ENCODE results near the gene KCNIP4.

The KCNIP4 gene

GRCh38 chr4:21167711-21168110 lies 780.9 kb downstream of the KCNIP4 start:
- no peak for DNase-seq

- no peak for DNase-seq
Observed at GRCh38 chr4:21155367-21155766, 793.2 kb downstream of the KCNIP4 start.

DNA sequence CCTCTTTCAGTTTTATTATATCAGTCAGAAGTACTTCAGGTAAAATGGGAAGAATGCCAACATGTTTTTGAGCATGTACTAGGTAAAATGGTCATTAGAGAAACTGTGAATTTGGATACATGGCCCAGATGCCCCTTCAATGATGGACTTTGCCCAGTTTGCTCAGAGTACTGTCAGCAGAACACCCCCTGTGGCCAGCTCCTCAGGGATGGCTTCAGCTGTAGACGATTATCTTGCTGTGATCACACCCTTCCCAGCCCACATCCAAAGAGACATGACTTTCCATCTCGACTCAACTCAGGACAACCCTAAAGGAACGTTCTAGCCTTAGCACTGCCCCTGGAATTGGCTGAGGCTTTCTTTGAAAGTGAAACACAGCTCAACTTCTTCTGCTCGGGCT lies 809.2 kb downstream of the KCNIP4 start:
- no peak for DNase-seq

DNA sequence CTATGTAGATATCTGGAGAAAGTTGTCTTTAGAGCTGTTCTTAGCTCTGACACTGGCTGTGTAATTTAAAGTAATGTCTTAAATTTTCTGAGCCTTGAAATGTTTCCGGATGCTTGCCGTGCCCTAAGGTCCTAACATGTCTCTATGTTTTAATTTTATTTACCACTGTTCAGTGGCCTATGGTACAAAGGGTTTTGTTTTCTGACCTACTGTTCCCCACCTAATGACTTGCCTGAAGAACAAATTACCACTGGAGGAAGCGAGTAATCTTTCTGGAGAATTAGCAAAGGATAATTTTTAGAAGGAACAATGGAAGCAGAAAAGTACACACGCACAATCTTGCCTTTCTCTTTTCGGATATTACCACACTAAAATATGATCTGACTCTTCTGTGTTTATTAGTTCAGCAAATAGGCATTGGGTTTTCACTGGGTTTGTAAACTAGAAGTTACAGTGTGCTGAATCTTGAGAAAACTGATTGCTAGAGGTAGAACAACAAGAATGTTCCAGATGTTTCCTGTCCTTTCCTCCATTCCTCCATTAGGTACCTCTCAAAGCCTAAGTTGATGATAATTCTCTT lies 812.4 kb downstream of the KCNIP4 start:
- no peak for DNase-seq

GRCh38 chr4:21134994-21135393 lies 813.6 kb downstream of the KCNIP4 start:
- DNase-seq = no peak

DNA sequence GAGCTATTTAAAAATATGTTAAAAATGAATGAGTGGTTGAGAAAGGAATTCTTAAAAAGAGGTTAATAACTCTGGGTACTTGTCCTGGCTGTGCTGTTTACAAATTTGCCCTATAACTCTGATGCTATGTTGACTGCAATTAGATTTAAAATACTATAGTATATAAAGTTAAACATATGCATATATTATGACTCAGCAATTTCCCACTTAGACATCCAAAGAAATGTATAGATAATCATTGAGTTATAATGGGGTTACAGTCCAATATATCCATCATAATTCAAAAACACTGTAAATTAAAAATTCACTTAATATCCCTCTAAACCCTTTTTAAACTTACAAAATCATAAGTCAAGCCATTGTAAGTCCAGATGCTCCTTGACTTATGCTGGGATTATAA lies 818.0 kb downstream of the KCNIP4 start:
- no peak for DNase-seq

DNA sequence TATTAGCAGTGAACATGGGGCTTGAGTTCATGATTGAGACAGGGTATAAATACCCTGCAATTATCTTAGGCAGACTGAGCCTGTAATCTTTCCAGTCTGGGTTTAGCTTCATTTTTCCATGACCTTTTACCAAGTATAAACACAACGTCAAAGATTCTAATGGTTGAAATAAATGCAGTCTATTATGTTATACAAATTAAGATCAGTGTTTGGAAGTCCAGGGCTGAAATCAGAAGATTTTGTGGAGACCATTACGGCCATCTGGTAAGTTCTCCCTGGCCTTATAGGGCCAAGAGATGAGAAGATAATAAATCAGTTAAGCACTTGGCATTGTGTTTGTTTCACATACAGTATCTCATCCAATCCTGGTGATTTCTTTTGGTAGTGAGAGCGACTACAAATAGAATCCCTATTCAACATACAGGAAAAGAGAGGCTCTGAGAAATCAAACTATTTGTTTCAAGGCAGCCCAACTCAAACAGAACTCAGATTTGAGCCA lies 822.5 kb downstream of the KCNIP4 start:
- no peak for DNase-seq

- DNase-seq = no peak
Observed at GRCh38 chr4:21118301-21118700, 830.3 kb downstream of the KCNIP4 start.

DNA sequence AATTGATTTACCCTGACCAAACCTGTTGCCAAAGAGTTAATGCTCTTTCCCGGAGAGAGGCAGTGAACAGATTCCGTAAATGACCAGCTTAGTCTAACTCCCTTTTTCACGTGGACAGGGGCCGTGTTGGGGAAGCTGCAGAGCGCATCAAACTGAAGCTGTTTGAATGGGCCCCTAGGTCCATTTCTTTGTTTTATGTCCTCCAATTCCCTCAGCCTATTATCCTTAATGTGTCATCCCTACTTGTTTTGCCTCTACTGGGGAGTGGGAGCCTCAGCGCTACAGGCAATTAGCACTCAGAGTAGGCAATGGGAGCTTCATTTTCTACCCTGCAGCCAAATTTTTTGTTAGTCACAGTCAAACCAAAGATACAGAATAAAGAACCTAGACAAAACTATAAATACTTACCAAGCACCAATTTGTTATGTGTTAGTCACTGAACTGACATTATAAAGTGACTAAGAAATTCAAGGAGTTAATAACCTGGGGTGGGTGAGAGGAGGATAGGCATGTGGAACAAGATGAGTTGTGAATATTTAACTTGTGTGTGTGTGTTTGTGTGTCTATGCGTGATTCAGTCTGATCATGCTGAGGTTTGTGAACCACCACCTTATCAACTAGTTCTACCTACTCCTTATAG lies 830.9 kb downstream of the KCNIP4 start:
- no peak for DNase-seq

DNA sequence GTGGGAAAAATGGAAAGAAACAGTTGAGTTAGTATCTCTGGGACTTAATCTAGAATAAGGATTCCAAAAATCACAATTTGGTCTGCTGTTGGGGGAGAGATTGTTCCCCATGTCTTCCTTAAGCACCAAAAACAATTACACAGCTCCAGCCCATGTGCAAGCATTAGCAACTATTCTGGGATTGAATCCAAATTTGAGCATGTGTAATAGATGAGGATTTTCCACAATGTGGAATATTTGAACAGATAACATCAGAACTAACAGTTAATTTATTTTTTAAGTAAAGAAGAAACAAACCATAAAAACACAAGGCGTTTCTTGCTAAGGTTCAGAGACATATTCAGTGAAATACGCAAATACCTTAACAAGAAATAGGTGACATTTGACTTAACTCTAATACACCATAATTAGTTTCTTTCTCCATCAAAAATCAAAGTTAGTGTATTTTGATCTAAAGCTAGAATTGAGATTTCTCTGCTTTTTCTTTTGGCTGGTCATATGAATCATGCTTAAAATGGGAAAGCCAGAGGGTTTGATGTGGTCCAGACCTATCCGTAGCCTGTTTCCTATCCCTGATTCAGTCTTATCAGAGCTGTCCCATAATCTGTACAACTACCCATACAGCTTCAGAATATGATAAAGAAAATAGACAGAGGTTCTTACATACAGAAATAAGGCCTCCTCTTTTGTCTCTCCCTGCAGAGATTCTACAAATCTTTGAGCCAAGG lies 834.9 kb downstream of the KCNIP4 start:
- no peak for DNase-seq

DNA sequence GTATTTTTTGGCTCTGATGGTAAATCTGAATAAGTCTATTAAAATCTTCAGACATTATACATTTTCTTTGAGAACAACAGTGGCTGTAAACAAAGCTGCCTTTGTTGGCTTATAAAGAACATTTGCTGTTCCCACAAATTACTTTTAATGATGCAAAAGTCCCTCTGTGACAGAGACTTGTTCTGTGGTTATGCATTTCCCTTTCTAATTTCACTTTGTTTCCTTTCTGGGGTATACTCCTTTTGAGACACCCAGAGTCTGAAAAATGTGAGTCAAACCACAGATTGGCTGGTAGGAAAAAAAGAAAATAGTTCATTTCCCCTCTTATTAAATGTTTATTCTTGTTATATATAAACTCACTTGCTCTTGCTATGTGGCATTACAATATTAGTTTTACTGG lies 845.9 kb downstream of the KCNIP4 start:
- DNase-seq = no peak

DNA sequence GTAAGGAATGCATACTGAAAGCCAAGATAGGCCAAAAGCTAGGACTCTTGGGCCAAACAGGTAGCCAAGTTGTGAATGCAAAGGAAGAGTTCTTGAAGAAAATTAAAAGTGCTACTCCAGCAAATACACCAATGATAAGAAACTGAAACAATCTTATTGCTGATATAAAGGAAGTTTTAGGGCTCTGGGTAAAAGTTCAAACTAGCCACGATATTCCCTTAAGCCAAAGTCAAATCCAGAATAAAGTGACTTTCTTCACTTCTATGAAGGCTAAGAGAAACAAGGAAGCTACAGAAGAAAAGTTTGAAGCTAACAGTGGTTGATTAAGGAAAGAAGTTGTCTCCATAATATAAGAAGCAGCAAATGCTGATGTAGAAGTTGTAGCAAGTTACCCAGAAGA lies 850.7 kb downstream of the KCNIP4 start:
- DNase-seq = no peak

GRCh38 chr4:21097026-21097425 lies 851.5 kb downstream of the KCNIP4 start:
- no peak for DNase-seq

GRCh38 chr4:21092531-21092930 lies 856.0 kb downstream of the KCNIP4 start:
- DNase-seq = no peak

GRCh38 chr4:21090094-21090666 lies 858.4 kb downstream of the KCNIP4 start:
- no peak for DNase-seq

DNA sequence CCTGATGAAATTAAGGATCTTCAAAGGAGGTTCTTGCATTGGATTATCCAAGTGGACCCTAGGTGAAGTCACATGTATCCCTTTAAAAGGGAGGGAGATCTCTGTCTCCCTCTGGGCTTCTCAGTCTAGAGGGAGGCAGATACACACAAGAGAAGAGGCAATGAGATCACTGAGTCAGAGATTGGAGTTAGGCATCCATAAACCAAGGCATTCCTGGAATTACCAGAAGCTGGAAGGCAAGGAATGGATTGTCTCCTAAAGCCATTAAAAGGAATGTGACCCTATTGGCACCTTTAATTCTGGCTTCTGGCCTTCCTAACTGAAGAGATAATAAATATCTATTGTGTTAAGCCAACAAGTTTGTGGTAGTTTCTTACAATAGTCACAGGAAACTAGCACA lies 865.2 kb downstream of the KCNIP4 start:
- DNase-seq = no peak

- no peak for DNase-seq
Observed at GRCh38 chr4:21077967-21078366, 870.6 kb downstream of the KCNIP4 start.

GRCh38 chr4:21067351-21067750 lies 881.2 kb downstream of the KCNIP4 start:
- no peak for DNase-seq

- DNase-seq = no peak
Observed at GRCh38 chr4:21061902-21062301, 886.7 kb downstream of the KCNIP4 start.

- DNase-seq = no peak
Observed at GRCh38 chr4:21046141-21046540, 902.4 kb downstream of the KCNIP4 start.

DNA sequence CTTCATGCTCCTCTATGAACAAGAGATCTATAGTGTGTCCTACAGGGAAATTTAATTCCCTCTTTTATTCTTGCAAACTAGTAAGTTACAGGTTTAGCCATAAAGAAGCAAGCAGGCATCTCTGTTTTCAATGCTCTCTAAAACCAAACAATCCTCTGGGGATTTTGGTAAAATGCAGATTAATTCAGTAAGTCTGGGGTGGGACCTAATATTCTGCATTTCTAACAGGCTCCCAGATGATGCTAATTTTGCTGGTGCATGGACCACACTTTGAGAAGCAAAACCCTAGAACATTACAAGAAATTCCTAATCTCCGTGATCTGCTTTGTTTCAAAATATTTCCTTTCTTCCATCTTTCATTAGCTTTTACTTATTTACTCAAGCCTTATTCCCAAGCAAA lies 903.5 kb downstream of the KCNIP4 start:
- no peak for DNase-seq

DNA sequence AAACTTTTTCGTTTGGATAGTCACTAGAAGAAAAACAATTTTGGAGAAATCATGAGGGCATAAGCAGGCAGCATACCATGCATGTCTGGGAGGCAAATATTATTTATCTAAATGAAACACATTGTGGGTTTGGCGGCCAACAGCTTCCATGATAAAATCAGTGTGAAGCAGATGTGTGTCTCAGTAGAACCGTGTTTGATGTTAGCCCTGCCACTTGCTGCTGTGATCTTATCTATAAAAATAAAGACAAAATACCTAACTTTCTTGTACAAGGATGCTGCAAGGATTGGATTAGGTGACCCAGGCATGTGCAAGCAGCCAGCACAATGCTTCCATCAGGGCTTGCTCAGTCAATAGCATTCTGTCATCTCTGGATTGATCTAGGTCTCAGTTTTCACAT lies 906.9 kb downstream of the KCNIP4 start:
- no peak for DNase-seq

DNA sequence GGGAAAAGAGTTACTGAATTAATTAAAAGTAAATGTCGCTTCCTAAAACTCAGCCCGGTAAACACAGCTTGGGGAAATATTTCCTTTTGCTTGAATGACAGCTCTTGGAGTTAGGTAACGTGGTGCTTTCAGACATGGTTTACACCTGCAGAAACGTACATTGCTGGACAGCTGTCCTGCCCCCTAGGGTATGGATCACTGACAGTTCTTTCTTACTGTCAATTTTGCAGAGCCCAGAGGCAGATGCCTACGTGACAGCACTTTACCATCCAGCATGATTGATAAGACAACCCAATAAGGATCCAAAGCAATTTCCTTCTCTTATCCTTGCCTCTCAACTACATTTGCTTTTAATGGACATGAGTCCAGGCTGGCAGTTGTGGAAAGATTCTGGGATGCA lies 913.8 kb downstream of the KCNIP4 start:
- DNase-seq = no peak

DNA sequence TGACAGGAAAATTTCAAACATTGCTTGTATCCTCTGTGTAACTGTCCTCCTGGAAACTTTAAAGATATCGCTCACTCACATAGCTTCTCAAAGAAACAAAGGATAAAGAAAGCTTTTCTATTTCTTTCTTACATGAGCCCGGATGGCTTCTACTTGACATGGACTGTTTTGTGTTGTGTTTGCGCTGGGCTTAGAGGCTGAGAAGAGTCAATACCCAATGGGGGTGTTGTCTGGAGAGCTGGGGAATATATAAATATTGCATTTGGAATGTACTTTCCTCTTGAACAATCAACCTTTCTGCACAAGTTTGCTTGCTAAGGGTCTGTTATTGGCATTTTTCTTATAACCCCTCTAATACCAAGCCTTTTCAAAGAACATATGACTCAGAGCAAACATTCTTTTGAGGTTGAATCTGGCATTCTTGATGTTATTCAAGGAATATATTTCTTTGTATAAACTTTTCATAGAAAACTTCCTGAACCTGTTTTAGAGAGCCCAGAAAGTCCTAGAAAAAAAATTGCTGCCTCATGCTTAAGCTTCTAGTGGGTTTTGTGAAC lies 916.4 kb downstream of the KCNIP4 start:
- no peak for DNase-seq

Data from stimulated activated CD4-positive, alpha-beta T cell treated with anti-CD3 and anti-CD28 coated beads, Interleukin-15, amount 100 ng/mL, for 24 hours (primary cell).